ENCODE measurements around the gene FZD2.
"Not testable (repeated sequence)": the region's sequence is repeated elsewhere in the genome, so short reads cannot be mapped to it uniquely, and the experiment has no call there.

The FZD2 gene

DNA sequence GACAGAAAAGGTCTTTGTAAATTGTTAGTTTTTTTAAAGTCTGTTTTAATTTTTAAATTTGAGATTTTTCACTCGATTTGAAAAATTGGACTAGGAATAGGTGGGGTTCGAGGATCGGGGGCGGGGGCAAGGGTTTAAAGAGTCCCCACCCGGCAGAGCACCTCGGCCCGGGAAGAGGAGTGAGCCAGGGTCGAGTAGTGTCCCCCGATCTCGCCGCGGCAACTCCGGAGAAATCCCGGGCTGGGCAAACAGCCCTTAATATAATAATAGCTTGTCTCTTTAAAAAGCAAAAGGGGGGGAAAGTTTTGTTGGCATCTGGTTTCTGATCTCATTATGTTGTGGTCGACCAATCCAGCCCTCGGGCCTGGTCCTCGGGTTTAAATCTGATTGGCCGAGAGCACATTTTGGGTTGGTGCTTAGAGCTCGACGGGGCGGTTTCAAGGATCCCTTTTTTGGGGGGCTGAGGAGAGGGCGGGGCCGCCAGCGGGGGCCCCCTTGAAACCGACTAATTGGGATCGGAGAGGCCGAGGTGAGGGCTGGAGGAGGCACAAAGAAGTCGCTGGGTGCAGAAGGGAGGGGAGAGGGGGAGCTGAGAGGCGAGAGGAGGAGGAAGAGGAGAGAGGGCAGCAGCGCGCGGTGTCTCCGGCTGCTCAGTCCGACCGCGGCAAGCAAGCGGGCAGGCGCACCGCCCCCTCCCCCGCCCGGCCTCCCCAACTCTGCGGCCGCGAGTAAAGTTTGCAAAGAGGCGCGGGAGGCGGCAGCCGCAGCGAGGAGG lies at the start of gene FZD2:
TSS of gene FZD2 (plus strand) at position 653 of the 775 bp plus-strand sequence. CDS start 205 bp downstream, outside the sequence.
- CTCF ChIA-PET = interaction anchor here (1.5 kb wide), 1 partner anchor 9 kb away, joined by 3 read pairs; no protein-coding TSS in a partner anchor
- no peak for TF ChIP-seq CTCF (IDR thresholded peaks at IDR 0.05; ENCODE audit: control extremely low read depth, extremely low read depth, low read depth, missing control alignments)
- POLR2A ChIA-PET = no interaction called here
- DNase-seq (ENCODE audit: extremely low spot score) = peak; percentile 90

DNA sequence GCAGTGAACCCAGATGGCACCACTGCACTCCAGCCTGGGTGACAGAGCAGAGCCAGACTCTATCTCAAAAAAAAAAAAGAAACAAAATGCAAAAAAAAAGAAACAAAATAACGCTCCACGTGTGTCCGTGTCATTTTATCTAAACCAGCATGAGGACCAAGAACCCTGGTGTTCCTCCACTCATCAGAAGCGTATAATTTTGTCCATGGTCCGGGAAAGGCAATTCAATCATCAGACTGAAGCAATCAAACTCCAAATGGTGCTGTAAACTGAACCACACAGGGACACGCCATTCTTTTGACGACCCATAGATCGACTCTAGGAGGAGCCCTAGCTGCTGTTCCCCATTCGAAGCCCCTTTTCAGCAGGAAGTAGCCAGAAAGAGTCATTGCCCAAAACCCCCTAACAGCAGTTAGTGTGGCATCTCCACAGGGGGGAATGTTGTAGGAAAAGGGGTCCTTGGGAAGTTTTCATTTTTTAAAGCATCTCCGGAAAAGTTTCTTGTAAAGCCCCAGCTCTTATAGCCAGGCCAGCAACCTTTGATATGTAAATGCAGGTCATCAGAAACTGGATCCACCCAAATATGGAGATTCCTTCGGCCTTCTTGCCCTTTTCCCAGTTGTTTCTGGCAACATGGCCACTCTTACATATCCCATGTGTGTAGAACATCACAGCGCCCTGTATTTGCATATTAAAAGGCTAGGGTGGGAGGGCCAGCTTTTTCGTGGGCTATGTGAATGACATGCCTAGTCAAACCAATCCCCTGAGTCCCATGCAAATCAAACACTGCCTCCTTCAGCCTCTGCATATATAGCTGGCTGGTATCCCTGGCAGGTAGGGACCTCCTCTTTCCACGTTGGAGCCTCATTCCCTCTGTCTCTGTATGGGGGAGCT lies 45.8 kb upstream of the FZD2 start:
- CTCF ChIA-PET = interaction anchor here (1.1 to 2.7 kb wide), 4 partner anchors 11 to 302 kb away, joined by 3 to 14 read pairs (median 4); no protein-coding TSS in a partner anchor

DNA sequence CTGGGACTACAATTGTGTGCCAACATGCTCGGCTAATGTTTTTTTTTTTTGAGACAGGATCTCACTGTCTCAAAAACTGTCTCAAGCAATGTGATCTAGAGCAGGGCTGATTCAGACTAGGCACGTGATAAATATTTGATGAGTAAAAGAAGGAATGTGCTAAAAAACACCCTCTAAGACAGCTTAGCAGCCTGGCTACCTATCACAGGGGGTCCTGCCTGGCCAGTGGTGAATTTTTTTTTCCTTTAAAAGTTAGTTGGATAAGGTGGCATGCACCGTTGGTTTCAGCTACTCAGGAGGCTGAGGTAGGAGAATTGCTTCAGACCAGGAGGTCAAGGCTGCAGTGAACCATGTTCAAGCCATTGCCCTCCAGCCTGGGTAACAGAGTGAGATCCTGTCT lies 39.3 kb upstream of the FZD2 start:
- POLR2A ChIA-PET = no interaction called here
- CTCF ChIA-PET = interaction anchor here (0.9 to 1.1 kb wide), 2 partner anchors 12 to 16 kb away, joined by 3 read pairs; no protein-coding TSS in a partner anchor
- DNase-seq (ENCODE audit: extremely low spot score) = no peak
- no peak for TF ChIP-seq CTCF (IDR thresholded peaks at IDR 0.05; ENCODE audit: control extremely low read depth, extremely low read depth, low read depth, missing control alignments)

More for the DNA sequence above, 45.8 kb upstream of the FZD2 start:
- DNase-seq (ENCODE audit: extremely low spot score) = not testable (repeated sequence)
- POLR2A ChIA-PET = interaction anchor here (0.6 kb wide), 1 partner anchor 242 kb away, joined by 5 read pairs; no protein-coding TSS in a partner anchor

GRCh38 chr17:44522883-44523671 lies 34.2 kb upstream of the FZD2 start:
- ChIA-PET POLR2A (no interaction called here), CTCF (interaction anchor here (0.6 to 3.7 kb wide), 59 partner anchors 9 to 612 kb away, joined by 3 to 72 read pairs (median 4); partner anchors contain the start of genes ACBD4, FAM171A2, GPATCH8 and GRN)
- TF ChIP-seq CTCF (IDR thresholded peaks at IDR 0.05; ENCODE audit: control extremely low read depth, extremely low read depth, low read depth, missing control alignments) = peak; percentile 73
- DNase-seq (ENCODE audit: extremely low spot score) = peak; percentile 76

DNA sequence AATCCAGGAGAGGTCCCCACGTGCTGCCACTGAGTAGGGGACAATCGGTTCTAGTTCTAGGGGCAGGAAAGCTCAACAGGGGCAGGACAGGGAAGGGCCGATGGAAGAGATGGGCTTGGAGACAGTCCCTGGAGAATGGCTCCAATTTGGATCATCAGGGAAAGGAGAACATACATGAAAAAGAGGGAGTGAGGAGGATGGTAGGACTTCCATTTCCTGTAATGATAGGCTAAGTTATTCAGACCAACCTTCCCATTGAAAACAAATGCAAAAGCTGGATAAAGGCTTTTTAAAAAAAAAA lies 33.7 kb upstream of the FZD2 start:
- no peak for TF ChIP-seq CTCF (IDR thresholded peaks at IDR 0.05; ENCODE audit: control extremely low read depth, extremely low read depth, low read depth, missing control alignments)
- POLR2A ChIA-PET = no interaction called here
- DNase-seq (ENCODE audit: extremely low spot score) = no peak
- CTCF ChIA-PET = interaction anchor here (0.6 to 3.7 kb wide), 56 partner anchors 9 to 580 kb away, joined by 3 to 72 read pairs (median 4); partner anchors contain the start of genes FAM171A2, GPATCH8, GRN and ITGA2B

- TF ChIP-seq CTCF (IDR thresholded peaks at IDR 0.05; ENCODE audit: control extremely low read depth, extremely low read depth, low read depth, missing control alignments) = no peak
- CTCF ChIA-PET = interaction anchor here (1.9 kb wide), 1 partner anchor 127 kb away, joined by 6 read pairs; no protein-coding TSS in a partner anchor
- POLR2A ChIA-PET = no interaction called here
- no peak for DNase-seq (ENCODE audit: extremely low spot score)
Observed at GRCh38 chr17:44527102-44527501, 30.2 kb upstream of the FZD2 start.

Data from GM10248 (cell line).